SKM-1 (cell line): ENCODE data around the gene OSCP1.

ENCODE experiments used
- DNase-seq: peaks from one replicate; lab custom pipeline; 2025; ENCODE audit not compliant: unreplicated experiment; lab: John Stamatoyannopoulos, UW

Gene OSCP1

GRCh38 chr1:36475910-36476604 is 25.8 kb upstream of the OSCP1 start:
- no peak for DNase-seq

- DNase-seq: no peak
Observed at GRCh38 chr1:36475341-36475740, 25.1 kb upstream of the OSCP1 start.

GRCh38 chr1:36472656-36473055 is 22.4 kb upstream of the OSCP1 start:
- no peak for DNase-seq

- no peak for DNase-seq
Observed at GRCh38 chr1:36471830-36472641, 21.8 kb upstream of the OSCP1 start.

- DNase-seq: no peak
Observed at GRCh38 chr1:36469163-36469562, 18.9 kb upstream of the OSCP1 start.

GRCh38 chr1:36467700-36468455 is 17.6 kb upstream of the OSCP1 start:
- DNase-seq: no peak

GRCh38 chr1:36467027-36467410 is 16.8 kb upstream of the OSCP1 start:
- DNase-seq: no peak

- no peak for DNase-seq
Observed at GRCh38 chr1:36466370-36467026, 16.2 kb upstream of the OSCP1 start.

- DNase-seq: no peak
Observed at GRCh38 chr1:36465731-36466369, 15.6 kb upstream of the OSCP1 start.

- DNase-seq: no peak
Observed at GRCh38 chr1:36464605-36465393, 14.5 kb upstream of the OSCP1 start.

GRCh38 chr1:36463803-36464604 is 13.8 kb upstream of the OSCP1 start, which contains the start of gene MRPS15:
TSS of gene MRPS15 (minus strand) at chr1:36464384. CDS start at chr1:36464275, 109 bp downstream.
- peak; percentile 95 for DNase-seq

- DNase-seq: no peak
Observed at GRCh38 chr1:36463463-36463802, 13.2 kb upstream of the OSCP1 start.

- DNase-seq: peak; percentile 20
Observed at GRCh38 chr1:36458910-36459309, 8.7 kb upstream of the OSCP1 start.

GRCh38 chr1:36457691-36458090 is 7.4 kb upstream of the OSCP1 start:
- no peak for DNase-seq

GRCh38 chr1:36456391-36456928 is 6.2 kb upstream of the OSCP1 start:
- DNase-seq: no peak

- no peak for DNase-seq
Observed at GRCh38 chr1:36455386-36455785, 5.1 kb upstream of the OSCP1 start.

- no peak for DNase-seq
Observed at GRCh38 chr1:36453600-36454388, 3.5 kb upstream of the OSCP1 start.

GRCh38 chr1:36453051-36453450 is 2.8 kb upstream of the OSCP1 start:
- no peak for DNase-seq
